ENCODE measurements around the gene LUZP1.

The LUZP1 gene

GRCh38 chr1:23168445-23169194, at the start of gene LUZP1:
TSS of gene LUZP1 (minus strand) at chr1:23168856.
- no peak for DNase-seq (ENCODE audit: extremely low read depth, low read depth)
- H3K4me3 ChIP-seq (replicated peaks; ENCODE audit: low read depth, low read length): peak within 1 kb of the TSS; percentile 74
- no peak for TF ChIP-seq CTCF (IDR thresholded peaks at IDR 0.05; ENCODE audit: low read depth, low read length, missing control alignments)

GRCh38 chr1:23217421-23218115, 48.9 kb upstream of the LUZP1 start, which contains the start of gene HTR1D:
TSS of gene HTR1D (minus strand) at chr1:23217502. CDS start at chr1:23194219, 23,283 bp downstream.
- DNase-seq (ENCODE audit: extremely low read depth, low read depth): no peak
- TF ChIP-seq CTCF (IDR thresholded peaks at IDR 0.05; ENCODE audit: low read depth, low read length, missing control alignments): no peak
- peak within 1 kb of the TSS; percentile 33 for H3K4me3 ChIP-seq (replicated peaks; ENCODE audit: low read depth, low read length)

- peak overlapping the region; percentile 33 for H3K4me3 ChIP-seq (replicated peaks; ENCODE audit: low read depth, low read length)
- TF ChIP-seq CTCF (IDR thresholded peaks at IDR 0.05; ENCODE audit: low read depth, low read length, missing control alignments): peak; percentile 63
- DNase-seq (ENCODE audit: extremely low read depth, low read depth): no peak
Observed at GRCh38 chr1:23216771-23217420, 48.2 kb upstream of the LUZP1 start.

- DNase-seq (ENCODE audit: extremely low read depth, low read depth): no peak
- TF ChIP-seq CTCF (IDR thresholded peaks at IDR 0.05; ENCODE audit: low read depth, low read length, missing control alignments): no peak
- no peak overlapping the region for H3K4me3 ChIP-seq (replicated peaks; ENCODE audit: low read depth, low read length)
Observed at GRCh38 chr1:23215751-23216449, 47.2 kb upstream of the LUZP1 start.

GRCh38 chr1:23215291-23215690, 46.6 kb upstream of the LUZP1 start:
- no peak for DNase-seq (ENCODE audit: extremely low read depth, low read depth)
- no peak overlapping the region for H3K4me3 ChIP-seq (replicated peaks; ENCODE audit: low read depth, low read length)
- TF ChIP-seq CTCF (IDR thresholded peaks at IDR 0.05; ENCODE audit: low read depth, low read length, missing control alignments): no peak

GRCh38 chr1:23214640-23215039, 46.0 kb upstream of the LUZP1 start:
- DNase-seq (ENCODE audit: extremely low read depth, low read depth): no peak
- TF ChIP-seq CTCF (IDR thresholded peaks at IDR 0.05; ENCODE audit: low read depth, low read length, missing control alignments): no peak
- no peak overlapping the region for H3K4me3 ChIP-seq (replicated peaks; ENCODE audit: low read depth, low read length)
